Stomach (tissue), 4 donors: ENCODE results near the gene MYL2.

ENCODE experiments used
- CTCF ChIP-seq, 7 experiments: fragments of 450-650 bp in 4 of 7; fragments of 200-600 bp in 3 of 7; sonication (generic) in 3 of 7; IDR thresholded peaks; one replicate each; pipeline ENCODE4 v1.5.1; 2016 to 2019; ENCODE audit warnings: antibody characterized with exemption in 7 of 7, control low read depth in 2 of 7, mild to moderate bottlenecking in 1 of 7
- POLR2A ChIP-seq, 4 donors: fragments of 450-650 bp; IDR thresholded peaks; one replicate each; pipeline ENCODE4 v1.6.1; 2016; ENCODE audit warnings: antibody characterized with exemption in 4 of 4, control low read depth in 2 of 4, mild to moderate bottlenecking in 1 of 4, moderate library complexity in 1 of 4

DNA sequence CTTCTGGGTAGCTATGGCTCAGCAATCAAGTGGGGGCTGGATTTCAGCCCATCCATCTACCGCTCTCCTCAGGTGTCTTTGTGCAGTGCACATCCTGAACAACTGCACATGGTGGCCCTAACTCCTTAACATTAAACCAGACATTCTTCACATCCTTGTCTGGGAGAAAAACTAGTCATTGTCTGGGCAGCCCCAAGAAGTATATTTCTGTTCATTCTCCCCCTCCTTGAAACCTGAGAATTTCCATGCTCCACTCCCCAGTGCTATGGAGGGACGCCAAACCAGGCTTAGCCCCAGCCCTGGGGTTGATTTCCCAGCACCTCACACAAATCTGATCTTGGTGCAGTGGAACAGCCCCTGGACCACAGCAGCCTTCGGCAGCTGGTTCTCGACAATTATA lies 13.4 kb downstream of the MYL2 start:
- TF ChIP-seq POLR2A (IDR thresholded peaks at IDR 0.05) (no peak), CTCF (IDR thresholded peaks at IDR 0.05) (no peak)
